Measurements from ENCODE around the gene LSS. TPM values are rescaled to one million over a fixed set of nuclear protein-coding genes. Genes with fewer than 3 reads are reported as not detected.

The LSS gene
- total and polyA plus RNA-seq, 2 donors = 14.9 to 15.4 TPM

GRCh38 chr21:46154955-46155513, 73.5 kb downstream of the LSS start:
- Histone ChIP-seq H3K27me3 (ENCODE audit: control insufficient read depth in 2 of 2, insufficient read depth in 1 of 2, low read length in 1 of 2) (no peaks in the 10 kb centered on the region), H3K27ac (ENCODE audit: low read depth in 1 of 2, low read length in 1 of 2) (no peak overlapping the region), H3K36me3 (ENCODE audit: control insufficient read depth in 2 of 2, insufficient read depth in 2 of 2, low read length in 1 of 2) (no peaks in the 10 kb centered on the region), H3K9me3 (ENCODE audit: control insufficient read depth in 2 of 2, insufficient read depth in 1 of 2, low read length in 1 of 2) (no peaks in the 10 kb centered on the region), H3K4me3 (ENCODE audit: low read length in 2 of 2) (no peak overlapping the region), H3K4me1 (ENCODE audit: control insufficient read depth in 2 of 2, insufficient read depth in 2 of 2, low read length in 2 of 2) (peaks cover 0 to 8% of the 10 kb centered on the region in 2 donors)
- DNase-seq (ENCODE audit: low read depth in 6 of 9, low spot score in 9 of 9) = no peak
- WGBS = 96% methylated on average over 16 of the region's 16 CpGs

- Histone ChIP-seq H3K27me3 (ENCODE audit: control insufficient read depth in 2 of 2, insufficient read depth in 1 of 2, low read length in 1 of 2) (no peaks in the 10 kb centered on the region), H3K27ac (ENCODE audit: low read depth in 1 of 2, low read length in 1 of 2) (no peak overlapping the region), H3K36me3 (ENCODE audit: control insufficient read depth in 2 of 2, insufficient read depth in 2 of 2, low read length in 1 of 2) (no peaks in the 10 kb centered on the region), H3K9me3 (ENCODE audit: control insufficient read depth in 2 of 2, insufficient read depth in 1 of 2, low read length in 1 of 2) (no peaks in the 10 kb centered on the region), H3K4me3 (ENCODE audit: low read length in 2 of 2) (no peak overlapping the region), H3K4me1 (ENCODE audit: control insufficient read depth in 2 of 2, insufficient read depth in 2 of 2, low read length in 2 of 2) (peaks cover 0 to 8% of the 10 kb centered on the region in 2 donors)
- WGBS = 93% methylated on average over 39 of the region's 39 CpGs
- no peak for DNase-seq (ENCODE audit: low read depth in 6 of 9, low spot score in 9 of 9)
Observed at GRCh38 chr21:46154155-46154954, 74.2 kb downstream of the LSS start.

GRCh38 chr21:46153247-46154154, 75.1 kb downstream of the LSS start:
- peaks cover 0 to 8% of the 10 kb centered on the region in 2 donors for H3K4me1 ChIP-seq (ENCODE audit: control insufficient read depth in 2 of 2, insufficient read depth in 2 of 2, low read length in 2 of 2)
- 50% methylated on average over 33 of the region's 33 CpGs for WGBS

GRCh38 chr21:46152927-46153246, 75.7 kb downstream of the LSS start:
- Histone ChIP-seq H3K27me3 (ENCODE audit: control insufficient read depth in 2 of 2, insufficient read depth in 1 of 2, low read length in 1 of 2) (no peaks in the 10 kb centered on the region), H3K36me3 (ENCODE audit: control insufficient read depth in 2 of 2, insufficient read depth in 2 of 2, low read length in 1 of 2) (no peaks in the 10 kb centered on the region), H3K27ac (ENCODE audit: low read depth in 1 of 2, low read length in 1 of 2) (no peak overlapping the region), H3K9me3 (ENCODE audit: control insufficient read depth in 2 of 2, insufficient read depth in 1 of 2, low read length in 1 of 2) (no peaks in the 10 kb centered on the region), H3K4me1 (ENCODE audit: control insufficient read depth in 2 of 2, insufficient read depth in 2 of 2, low read length in 2 of 2) (peaks cover 0 to 8% of the 10 kb centered on the region in 2 donors), H3K4me3 (ENCODE audit: low read length in 2 of 2) (no peak overlapping the region)
- no peak for DNase-seq (ENCODE audit: low read depth in 6 of 9, low spot score in 9 of 9)
- 61% methylated on average over 18 of the region's 18 CpGs for WGBS

More at GRCh38 chr21:46153247-46154154, 75.1 kb downstream of the LSS start:
- no peaks in the 10 kb centered on the region for H3K36me3 ChIP-seq (ENCODE audit: control insufficient read depth in 2 of 2, insufficient read depth in 2 of 2, low read length in 1 of 2)
- H3K27ac ChIP-seq (ENCODE audit: low read depth in 1 of 2, low read length in 1 of 2) = no peak overlapping the region
- no peak overlapping the region for H3K4me3 ChIP-seq (ENCODE audit: low read length in 2 of 2)
- H3K27me3 ChIP-seq (ENCODE audit: control insufficient read depth in 2 of 2, insufficient read depth in 1 of 2, low read length in 1 of 2) = no peaks in the 10 kb centered on the region
- no peaks in the 10 kb centered on the region for H3K9me3 ChIP-seq (ENCODE audit: control insufficient read depth in 2 of 2, insufficient read depth in 1 of 2, low read length in 1 of 2)
- DNase-seq (ENCODE audit: low read depth in 6 of 9, low spot score in 9 of 9) = peak in 5 of 9 donors; percentile 22 to 58 (median 38)

- no peaks in the 10 kb centered on the region for H3K27me3 ChIP-seq (ENCODE audit: control insufficient read depth in 2 of 2, insufficient read depth in 1 of 2, low read length in 1 of 2)
- H3K36me3 ChIP-seq (ENCODE audit: control insufficient read depth in 2 of 2, insufficient read depth in 2 of 2, low read length in 1 of 2) = no peaks in the 10 kb centered on the region
- no peak for DNase-seq (ENCODE audit: low read depth in 6 of 9, low spot score in 9 of 9)
- H3K9me3 ChIP-seq (ENCODE audit: control insufficient read depth in 2 of 2, insufficient read depth in 1 of 2, low read length in 1 of 2) = no peaks in the 10 kb centered on the region
- H3K4me1 ChIP-seq (ENCODE audit: control insufficient read depth in 2 of 2, insufficient read depth in 2 of 2, low read length in 2 of 2) = peaks cover 0 to 8% of the 10 kb centered on the region in 2 donors
- H3K27ac ChIP-seq (ENCODE audit: low read depth in 1 of 2, low read length in 1 of 2) = no peak overlapping the region
- H3K4me3 ChIP-seq (ENCODE audit: low read length in 2 of 2) = no peak overlapping the region
- WGBS = 96% methylated on average over 45 of the region's 45 CpGs
Observed at GRCh38 chr21:46151989-46152926, 76.3 kb downstream of the LSS start.

GRCh38 chr21:46151261-46151988, 77.1 kb downstream of the LSS start:
- 94% methylated on average over 47 of the region's 47 CpGs for WGBS
- Histone ChIP-seq H3K9me3 (ENCODE audit: control insufficient read depth in 2 of 2, insufficient read depth in 1 of 2, low read length in 1 of 2) (no peaks in the 10 kb centered on the region), H3K27ac (ENCODE audit: low read depth in 1 of 2, low read length in 1 of 2) (no peak overlapping the region), H3K4me3 (ENCODE audit: low read length in 2 of 2) (no peak overlapping the region), H3K4me1 (ENCODE audit: control insufficient read depth in 2 of 2, insufficient read depth in 2 of 2, low read length in 2 of 2) (peaks cover 0 to 8% of the 10 kb centered on the region in 2 donors), H3K36me3 (ENCODE audit: control insufficient read depth in 2 of 2, insufficient read depth in 2 of 2, low read length in 1 of 2) (no peaks in the 10 kb centered on the region), H3K27me3 (ENCODE audit: control insufficient read depth in 2 of 2, insufficient read depth in 1 of 2, low read length in 1 of 2) (no peaks in the 10 kb centered on the region)
- DNase-seq (ENCODE audit: low read depth in 6 of 9, low spot score in 9 of 9) = no peak

- Histone ChIP-seq H3K27me3 (ENCODE audit: control insufficient read depth in 2 of 2, insufficient read depth in 1 of 2, low read length in 1 of 2) (no peaks in the 10 kb centered on the region), H3K4me1 (ENCODE audit: control insufficient read depth in 2 of 2, insufficient read depth in 2 of 2, low read length in 2 of 2) (peaks cover 0 to 8% of the 10 kb centered on the region in 2 donors), H3K4me3 (ENCODE audit: low read length in 2 of 2) (no peak overlapping the region), H3K9me3 (ENCODE audit: control insufficient read depth in 2 of 2, insufficient read depth in 1 of 2, low read length in 1 of 2) (no peaks in the 10 kb centered on the region), H3K36me3 (ENCODE audit: control insufficient read depth in 2 of 2, insufficient read depth in 2 of 2, low read length in 1 of 2) (no peaks in the 10 kb centered on the region), H3K27ac (ENCODE audit: low read depth in 1 of 2, low read length in 1 of 2) (no peak overlapping the region)
- WGBS = 97% methylated on average over 24 of the region's 24 CpGs
- DNase-seq (ENCODE audit: low read depth in 6 of 9, low spot score in 9 of 9) = no peak
Observed at GRCh38 chr21:46150491-46151121, 78.0 kb downstream of the LSS start.

GRCh38 chr21:46150073-46150472, 78.5 kb downstream of the LSS start:
- Histone ChIP-seq H3K27me3 (ENCODE audit: control insufficient read depth in 2 of 2, insufficient read depth in 1 of 2, low read length in 1 of 2) (no peaks in the 10 kb centered on the region), H3K4me1 (ENCODE audit: control insufficient read depth in 2 of 2, insufficient read depth in 2 of 2, low read length in 2 of 2) (peaks cover 0 to 8% of the 10 kb centered on the region in 2 donors), H3K4me3 (ENCODE audit: low read length in 2 of 2) (no peak overlapping the region), H3K27ac (ENCODE audit: low read depth in 1 of 2, low read length in 1 of 2) (no peak overlapping the region), H3K9me3 (ENCODE audit: control insufficient read depth in 2 of 2, insufficient read depth in 1 of 2, low read length in 1 of 2) (peaks cover 0 to 4% of the 10 kb centered on the region in 2 donors), H3K36me3 (ENCODE audit: control insufficient read depth in 2 of 2, insufficient read depth in 2 of 2, low read length in 1 of 2) (no peaks in the 10 kb centered on the region)
- DNase-seq (ENCODE audit: low read depth in 6 of 9, low spot score in 9 of 9) = no peak
- WGBS = 94% methylated on average over 19 of the region's 19 CpGs

Data from thymus (tissue), 11 donors.